Measurements from ENCODE around the gene STX11.

Gene STX11

GRCh38 chr6:144234399-144234798 lies 84.1 kb downstream of the STX11 start:
- TF ChIP-seq, protein P1, sequence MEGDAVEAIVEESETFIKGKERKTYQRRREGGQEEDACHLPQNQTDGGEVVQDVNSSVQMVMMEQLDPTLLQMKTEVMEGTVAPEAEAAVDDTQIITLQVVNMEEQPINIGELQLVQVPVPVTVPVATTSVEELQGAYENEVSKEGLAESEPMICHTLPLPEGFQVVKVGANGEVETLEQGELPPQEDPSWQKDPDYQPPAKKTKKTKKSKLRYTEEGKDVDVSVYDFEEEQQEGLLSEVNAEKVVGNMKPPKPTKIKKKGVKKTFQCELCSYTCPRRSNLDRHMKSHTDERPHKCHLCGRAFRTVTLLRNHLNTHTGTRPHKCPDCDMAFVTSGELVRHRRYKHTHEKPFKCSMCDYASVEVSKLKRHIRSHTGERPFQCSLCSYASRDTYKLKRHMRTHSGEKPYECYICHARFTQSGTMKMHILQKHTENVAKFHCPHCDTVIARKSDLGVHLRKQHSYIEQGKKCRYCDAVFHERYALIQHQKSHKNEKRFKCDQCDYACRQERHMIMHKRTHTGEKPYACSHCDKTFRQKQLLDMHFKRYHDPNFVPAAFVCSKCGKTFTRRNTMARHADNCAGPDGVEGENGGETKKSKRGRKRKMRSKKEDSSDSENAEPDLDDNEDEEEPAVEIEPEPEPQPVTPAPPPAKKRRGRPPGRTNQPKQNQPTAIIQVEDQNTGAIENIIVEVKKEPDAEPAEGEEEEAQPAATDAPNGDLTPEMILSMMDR (IDR thresholded peaks at IDR 0.05; ENCODE audit: low read depth, low read length), result no peak
- DNase-seq (ENCODE audit: low read depth in 2 of 2), result no peak
- H3K4me3 ChIP-seq (replicated peaks in 1 of 2; ENCODE audit: low read depth in 2 of 2, low read length in 2 of 2), result no peak overlapping the region

- no peak for DNase-seq (ENCODE audit: low read depth in 2 of 2)
- TF ChIP-seq, protein P1 (IDR thresholded peaks at IDR 0.05; ENCODE audit: low read depth, low read length), result no peak
- H3K4me3 ChIP-seq (replicated peaks in 1 of 2; ENCODE audit: low read depth in 2 of 2, low read length in 2 of 2), result no peak overlapping the region
Observed at GRCh38 chr6:144234935-144235334, 84.6 kb downstream of the STX11 start.

All from cardiac fibroblast (primary cell).